CD14-positive monocyte (primary cell): Measurements from ENCODE around the gene CD200R1. TPM values are rescaled to one million over a fixed set of nuclear protein-coding genes. Genes with fewer than 3 reads are reported as not detected.

Experiments used
- DNase-seq, 3 donors: peaks; one replicate each; pipeline ENCODE4 v3.0.0-alpha.2; 2011 to 2022
- H2AFZ ChIP-seq: 2 replicates; pipeline ENCODE4 v1.6.0; 2012; ENCODE audit warnings: mild to moderate bottlenecking, low read depth, low read length, inconsistent platforms; ENCODE audit not compliant: insufficient read depth, poor library complexity, severe bottlenecking
- H3K27ac ChIP-seq, 2 donors: 1 replicate in 1 of 2; 2 replicates in 1 of 2; pipeline ENCODE4 v1.5.1; 2012 to 2013; ENCODE audit warnings: low read length in 2 of 2, control low read depth in 1 of 2, inconsistent platforms in 1 of 2, low read depth in 1 of 2, mild to moderate bottlenecking in 1 of 2
- H3K27me3 ChIP-seq, 2 donors: one replicate each; pipeline versions ENCODE4 v1.6.0 to v1.6.1; 2011 to 2013; ENCODE audit warnings: low read length in 2 of 2; ENCODE audit not compliant: control insufficient read depth in 2 of 2, insufficient read depth in 2 of 2
- H3K36me3 ChIP-seq, 2 donors: replicated peaks in 1 of 2; 1 replicate in 1 of 2; 2 replicates in 1 of 2; pipeline versions ENCODE4 v1.5.1 to v1.6.1; 2012 to 2013; ENCODE audit warnings: low read length in 2 of 2, control low read depth in 1 of 2, inconsistent platforms in 1 of 2, mild to moderate bottlenecking in 1 of 2; ENCODE audit not compliant: insufficient read depth in 2 of 2, control insufficient read depth in 1 of 2
- H3K4me1 ChIP-seq, 2 donors: 1 replicate in 1 of 2; 2 replicates in 1 of 2; pipeline versions ENCODE4 v1.5.1 to v1.6.1; 2012 to 2013; ENCODE audit warnings: low read length in 2 of 2, control low read depth in 1 of 2, inconsistent platforms in 1 of 2, mild to moderate bottlenecking in 1 of 2, moderate library complexity in 1 of 2; ENCODE audit not compliant: insufficient read depth in 2 of 2, control insufficient read depth in 1 of 2
- H3K4me2 ChIP-seq: replicated peaks from 2 replicates; pipeline ENCODE3; 2012; ENCODE audit warnings: low read length, moderate library complexity, mild to moderate bottlenecking; ENCODE audit not compliant: poor library complexity, severe bottlenecking; ENCODE audit errors: extremely low read depth
- H3K4me3 ChIP-seq, 3 experiments: fragments of 200-600 bp in 1 of 3; sonication (generic) in 1 of 3; replicated peaks in 1 of 3; 1 replicate in 2 of 3; 2 replicates in 1 of 3; pipeline ENCODE4 v1.5.1; 2011 to 2013; ENCODE audit warnings: low read length in 3 of 3, mild to moderate bottlenecking in 3 of 3, control low read depth in 2 of 3, low read depth in 2 of 3, inconsistent platforms in 1 of 3, moderate library complexity in 1 of 3
- H3K79me2 ChIP-seq: 2 replicates; pipeline ENCODE4 v1.6.0; 2012; ENCODE audit warnings: mild to moderate bottlenecking, control low read depth, inconsistent platforms, low read length, moderate library complexity; ENCODE audit not compliant: insufficient read depth
- H3K9ac ChIP-seq: 2 replicates; pipeline ENCODE4 v1.6.0; 2017; ENCODE audit warnings: low read length, mild to moderate bottlenecking; ENCODE audit not compliant: insufficient read depth, poor library complexity, severe bottlenecking
- H3K9me3 ChIP-seq, 2 donors: replicated peaks in 1 of 2; 1 replicate in 1 of 2; 2 replicates in 1 of 2; pipeline versions ENCODE4 v1.5.1 to v1.6.1; 2012 to 2013; ENCODE audit warnings: low read length in 2 of 2, control low read depth in 1 of 2; ENCODE audit not compliant: control insufficient read depth in 1 of 2, insufficient read depth in 1 of 2
- H4K20me1 ChIP-seq: 2 replicates; pipeline ENCODE4 v1.6.0; 2012; ENCODE audit warnings: mild to moderate bottlenecking, low read length, control low read depth, moderate library complexity; ENCODE audit not compliant: insufficient read depth
- H3K27ac Mint-ChIP-seq, 7 donors: one replicate each; pipeline ENCODE4 v1.8.0; 2020; ENCODE audit warnings: mild to moderate bottlenecking in 7 of 7, mixed read lengths in 7 of 7, moderate library complexity in 6 of 7, inconsistent platforms in 2 of 7
- H3K27me3 Mint-ChIP-seq, 3 donors: one replicate each; pipeline ENCODE4 v1.8.0; 2021 to 2022; ENCODE audit warnings: low read depth in 3 of 3, mild to moderate bottlenecking in 3 of 3, mixed read lengths in 3 of 3, moderate library complexity in 3 of 3, inconsistent platforms in 1 of 3
- H3K36me3 Mint-ChIP-seq, 2 donors: one replicate each; pipeline ENCODE4 v1.8.0; 2020; ENCODE audit warnings: mixed read lengths in 2 of 2, inconsistent platforms in 1 of 2, mild to moderate bottlenecking in 1 of 2
- H3K4me1 Mint-ChIP-seq: one replicate; pipeline ENCODE4 v1.8.0; 2020; ENCODE audit warnings: mild to moderate bottlenecking, mixed read lengths
- H3K4me3 Mint-ChIP-seq, 2 donors: one replicate each; pipeline ENCODE4 v1.8.0; 2020; ENCODE audit warnings: mild to moderate bottlenecking in 2 of 2, mixed read lengths in 2 of 2, moderate library complexity in 1 of 2
- H3K9me3 Mint-ChIP-seq, 7 donors: one replicate each; pipeline ENCODE4 v1.8.0; 2020 to 2022; ENCODE audit warnings: mixed read lengths in 7 of 7, mild to moderate bottlenecking in 6 of 7, moderate library complexity in 6 of 7, inconsistent platforms in 2 of 7
- CTCF ChIP-seq: fragments of 200-600 bp; IDR thresholded peaks from one replicate; pipeline ENCODE4 v1.8.0; 2022; ENCODE audit warnings: antibody characterized with exemption, mild to moderate bottlenecking
- WGBS: methylation state at CpG from one replicate; pipeline ENCODE4 v1.1.5; 2013; ENCODE audit warnings: missing lambda C conversion rate; ENCODE audit not compliant: insufficient coverage; 5-methylcytosine and 5-hydroxymethylcytosine counted together
- intact Hi-C, 2 donors: fragments of 100-400 bp; cut with micrococcal nuclease; formaldehyde crosslinking; loops; one replicate each; pipeline versions ENCODE4 v1.15.0 to v1.15.1; 2023
- polyA plus RNA-seq, 3 donors: library from polyadenylated mRNA; depleted of rRNA in 1 of 3; unstranded in 2 of 3; stranded (reverse) in 1 of 3; fragments of 300-500 nt in 2 of 3; fragments of >200 nt in 1 of 3; fragmentation: Illumina TruSeq in 2 of 3; gene quantifications; 1 replicate in 2 of 3; 2 replicates in 1 of 3; pipeline ENCODE4 v1.2.3, GENCODE V29; 2012 to 2021

The CD200R1 gene
- polyA plus RNA-seq, 3 donors, result 1.5 to 9.0 (median 1.6) TPM

GRCh38 chr3:112990672-112991602, 16.0 kb upstream of the CD200R1 start, which contains the start of gene GTPBP8:
GTPBP8 (plus strand) TSS chr3:112990984; CDS start chr3:112991000, 16 bp downstream.
- 2% methylated on average over 49 of the region's 70 CpGs for WGBS
- no peaks in the 10 kb centered on the region for H3K27me3 Mint-ChIP-seq
- H3K79me2 ChIP-seq, result peaks cover 35% of the 10 kb centered on the region
- H3K36me3 ChIP-seq, result peaks cover 5 to 10% of the 10 kb centered on the region in 2 donors
- peak within 1 kb of the TSS; percentile 85 to 99 for H3K27ac ChIP-seq
- no peaks in the 10 kb centered on the region for H3K27me3 ChIP-seq
- peak within 1 kb of the TSS; percentile 90 to 96 (median 93) for H3K27ac Mint-ChIP-seq
- peak within 1 kb of the TSS; percentile 89 to 98 for H3K4me3 Mint-ChIP-seq
- H3K4me2 ChIP-seq, result peak within 1 kb of the TSS; percentile 84
- H3K4me1 Mint-ChIP-seq, result peaks cover 24% of the 10 kb centered on the region
- TF ChIP-seq CTCF, result no peak
- intact Hi-C loops, result no loop called here
- peak within 1 kb of the TSS; percentile 80 for H3K9ac ChIP-seq
- H2AFZ ChIP-seq, result peak within 1 kb of the TSS; percentile 82
- H3K9me3 Mint-ChIP-seq, result no peaks in the 10 kb centered on the region
- peaks cover 10 to 27% of the 10 kb centered on the region in 2 donors for H3K4me1 ChIP-seq
- H3K36me3 Mint-ChIP-seq, result peaks cover 8 to 11% of the 10 kb centered on the region in 2 donors
- no peaks in the 10 kb centered on the region for H4K20me1 ChIP-seq
- H3K9me3 ChIP-seq, result no peaks in the 10 kb centered on the region
- DNase-seq, result peak; percentile 77 to 84 (median 79)
- H3K4me3 ChIP-seq, result peak within 1 kb of the TSS; percentile 74 to 99 (median 81)

DNA sequence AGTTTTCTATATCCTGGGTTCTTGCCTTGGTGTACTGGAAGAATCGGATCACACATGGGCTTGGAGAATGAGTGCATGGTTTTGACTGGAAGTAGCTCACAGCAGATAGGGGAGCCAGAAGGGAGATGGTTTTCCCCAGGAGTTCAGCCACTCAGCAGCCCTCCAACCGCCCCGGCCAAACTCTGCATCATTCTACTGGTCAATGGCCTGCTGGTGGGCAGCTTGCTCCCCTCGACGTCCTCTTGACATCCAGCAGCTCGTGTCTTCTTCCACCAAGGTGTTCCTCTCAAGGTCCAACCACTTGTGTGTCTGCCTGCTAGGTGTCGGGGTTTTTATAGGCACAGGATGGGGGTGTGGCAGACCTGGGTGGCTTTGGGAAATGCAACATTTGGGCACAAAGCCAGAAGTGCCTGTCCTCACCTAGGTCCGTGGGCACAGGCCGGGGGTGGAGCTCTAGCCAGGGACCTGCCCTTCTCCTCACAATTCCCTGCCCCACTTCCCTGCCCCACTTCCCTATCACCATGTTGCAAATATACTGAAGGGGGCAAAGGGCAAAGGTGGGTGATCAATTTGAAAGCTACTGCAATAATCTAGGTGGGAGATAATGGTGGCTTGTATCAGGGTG, 12.9 kb upstream of the CD200R1 start:
- no peak overlapping the region for H3K27ac ChIP-seq
- no peak overlapping the region for H3K27ac Mint-ChIP-seq
- intact Hi-C loops, result no loop called here
- no peak overlapping the region for H3K9ac ChIP-seq
- 88% methylated on average over 6 of the region's 9 CpGs for WGBS
- peaks cover 25% of the 10 kb centered on the region for H3K4me1 Mint-ChIP-seq
- H4K20me1 ChIP-seq, result no peaks in the 10 kb centered on the region
- H2AFZ ChIP-seq, result no peak overlapping the region
- H3K27me3 Mint-ChIP-seq, result no peaks in the 10 kb centered on the region
- no peaks in the 10 kb centered on the region for H3K27me3 ChIP-seq
- no peaks in the 10 kb centered on the region for H3K36me3 ChIP-seq
- peaks cover 14 to 30% of the 10 kb centered on the region in 2 donors for H3K4me1 ChIP-seq
- no peaks in the 10 kb centered on the region for H3K9me3 ChIP-seq
- H3K36me3 Mint-ChIP-seq, result no peaks in the 10 kb centered on the region
- no peak overlapping the region for H3K4me3 ChIP-seq
- no peaks in the 10 kb centered on the region for H3K9me3 Mint-ChIP-seq
- TF ChIP-seq CTCF, result no peak
- no peak for DNase-seq
- no peak overlapping the region for H3K4me3 Mint-ChIP-seq
- no peak overlapping the region for H3K4me2 ChIP-seq
- peaks cover 17% of the 10 kb centered on the region for H3K79me2 ChIP-seq
